SK-N-SH (cell line): ENCODE measurements around the gene KRTAP1-3. TPM values are rescaled to one million over a fixed set of nuclear protein-coding genes. Genes with fewer than 3 reads are reported as not detected.

Source experiments
- CTCF ChIA-PET: fragments of 300-600, 350-600 bp; formaldehyde crosslinking; extraction: SDS; loops from one replicate; lab custom pipeline; 2021; lab: Yijun Ruan, JAX
- POLR2A ChIA-PET: fragments of 350-600 bp; sonication (Branson Sonifier 250); formaldehyde crosslinking; extraction: SDS; loops from one replicate; lab custom pipeline; 2020; ENCODE audit warnings: antibody characterized with exemption, inconsistent platforms; lab: Yijun Ruan, JAX
- DNase-seq: peaks from one replicate; pipeline ENCODE4 v3.0.0; 2012
- H2AFZ ChIP-seq: fragments of 200-600 bp; sonication (generic); 2 replicates; pipeline ENCODE4 v1.8.1; 2016; ENCODE audit warnings: antibody characterized with exemption, mild to moderate bottlenecking, low read depth
- H3F3A ChIP-seq: fragments of 200-600 bp; sonication (generic); replicated peaks from 2 replicates; pipeline ENCODE3; 2016; ENCODE audit warnings: antibody characterized with exemption, mild to moderate bottlenecking; ENCODE audit not compliant: insufficient read depth
- H3K27ac ChIP-seq, 2 experiments: fragments of 200-500 bp in 1 of 2; fragments of 200-600 bp in 1 of 2; sonication (Bioruptor generic) in 1 of 2; sonication (generic), shearing (Covaris generic) in 1 of 2; 2 replicates each; pipeline versions ENCODE4 v1.5.1 to v1.6.1; 2014 to 2016; ENCODE audit warnings: low read depth in 2 of 2, inconsistent platforms in 1 of 2, low read length in 1 of 2, mild to moderate bottlenecking in 1 of 2, mixed read lengths in 1 of 2
- H3K27me3 ChIP-seq: fragments of 200-600 bp; sonication (generic), shearing (Covaris generic); 2 replicates; pipeline ENCODE4 v1.6.1; 2016; ENCODE audit warnings: mixed run types; ENCODE audit not compliant: insufficient read depth
- H3K36me3 ChIP-seq, 2 experiments: fragments of 200-500 bp in 1 of 2; fragments of 200-600 bp in 1 of 2; sonication (Bioruptor generic) in 1 of 2; sonication (generic) in 1 of 2; replicated peaks in 1 of 2; 2 replicates each; pipeline versions ENCODE3 to v1.5.1; 2014 to 2016; ENCODE audit warnings: low read length in 1 of 2, mild to moderate bottlenecking in 1 of 2; ENCODE audit not compliant: insufficient read depth in 2 of 2, control insufficient read depth in 1 of 2
- H3K4me1 ChIP-seq, 2 experiments: fragments of 200-500 bp in 1 of 2; fragments of 200-600 bp in 1 of 2; sonication (Bioruptor generic) in 1 of 2; sonication (generic), shearing (Covaris generic) in 1 of 2; 2 replicates each; pipeline versions ENCODE4 v1.5.1 to v1.6.1; 2014 to 2016; ENCODE audit warnings: low read depth in 1 of 2, low read length in 1 of 2, mixed run types in 1 of 2; ENCODE audit not compliant: insufficient read depth in 2 of 2, control insufficient read depth in 1 of 2
- H3K4me2 ChIP-seq: fragments of 200-600 bp; sonication (generic), shearing (Covaris generic); 2 replicates; pipeline ENCODE4 v1.6.1; 2017; ENCODE audit warnings: mixed run types
- H3K4me3 ChIP-seq, 2 experiments: fragments of 200-500 bp in 1 of 2; fragments of 200-600 bp in 1 of 2; sonication (Bioruptor generic) in 1 of 2; sonication (generic), shearing (Covaris generic) in 1 of 2; 2 replicates each; pipeline versions ENCODE4 v1.5.1 to v1.8.1; 2014 to 2016; ENCODE audit warnings: low read depth in 2 of 2, inconsistent platforms in 1 of 2, low read length in 1 of 2, mild to moderate bottlenecking in 1 of 2, mixed read lengths in 1 of 2, moderate library complexity in 1 of 2
- H3K79me2 ChIP-seq: fragments of 200-600 bp; sonication (generic); 2 replicates; pipeline ENCODE4 v1.8.1; 2017; ENCODE audit warnings: mild to moderate bottlenecking; ENCODE audit not compliant: insufficient read depth
- H3K9ac ChIP-seq: fragments of 200-600 bp; sonication (generic); 2 replicates; pipeline ENCODE4 v1.6.1; 2017; ENCODE audit warnings: mixed run types
- H3K9me2 ChIP-seq: fragments of 200-600 bp; sonication (generic); 2 replicates; pipeline ENCODE4 v1.6.1; 2017; ENCODE audit warnings: mixed run types
- H3K9me3 ChIP-seq: fragments of 200-600 bp; sonication (generic); 2 replicates; pipeline ENCODE4 v1.6.1; 2017; ENCODE audit warnings: mixed run types, mild to moderate bottlenecking, moderate library complexity
- H4K20me1 ChIP-seq: fragments of 200-600 bp; sonication (generic); 2 replicates; pipeline ENCODE4 v1.6.1; 2017; ENCODE audit warnings: mild to moderate bottlenecking, mixed run types; ENCODE audit not compliant: insufficient read depth
- CHD2 ChIP-seq: fragments of 150-350 bp; IDR thresholded peaks from 2 replicates; pipeline ENCODE4 v1.6.1; 2018; ENCODE audit warnings: low read length; ENCODE audit not compliant: partially characterized antibody
- ELF1 ChIP-seq: IDR thresholded peaks from 2 replicates; pipeline ENCODE4 v1.4.0; 2012
- EZH2phosphoT487 ChIP-seq: fragments of 200-600 bp; sonication (generic); IDR thresholded peaks from 2 replicates; pipeline ENCODE4 v1.6.1; 2017; ENCODE audit warnings: low read depth, mixed run types, mild to moderate bottlenecking, antibody characterized with exemption, moderate library complexity, borderline replicate concordance
- FOSL2 ChIP-seq: IDR thresholded peaks from 2 replicates; pipeline ENCODE4 v1.4.0; 2012; ENCODE audit warnings: low read depth, mild to moderate bottlenecking, moderate library complexity, borderline replicate concordance
- FOXJ3 ChIP-seq: sonication (generic); formaldehyde crosslinking; IDR thresholded peaks from 2 replicates; pipeline ENCODE4 v1.5.1; 2020; ENCODE audit warnings: mild to moderate bottlenecking, missing genetic modification reagents
- FOXM1 ChIP-seq: IDR thresholded peaks from 2 replicates; pipeline ENCODE4 v1.4.0; 2012; ENCODE audit warnings: low read depth, mild to moderate bottlenecking
- GABPA ChIP-seq: IDR thresholded peaks from 2 replicates; pipeline ENCODE4 v1.4.0; 2012; ENCODE audit warnings: low read depth, mild to moderate bottlenecking
- GATA2 ChIP-seq: sonication (generic); formaldehyde crosslinking; IDR thresholded peaks from 2 replicates; pipeline ENCODE4 v1.5.0; 2020; ENCODE audit warnings: mild to moderate bottlenecking, missing genetic modification reagents
- JUND ChIP-seq: IDR thresholded peaks from 2 replicates; pipeline ENCODE4 v1.4.0; 2012
- NFIC ChIP-seq: IDR thresholded peaks from 2 replicates; pipeline ENCODE4 v1.4.0; 2012; ENCODE audit warnings: borderline replicate concordance
- NRF1 ChIP-seq: IDR thresholded peaks from 2 replicates; pipeline ENCODE4 v1.6.1; 2012; ENCODE audit warnings: low read depth, mild to moderate bottlenecking, low read length
- POLR2AphosphoS5 ChIP-seq: IDR thresholded peaks from 2 replicates; pipeline ENCODE4 v1.6.1; 2012; ENCODE audit warnings: low read depth, low read length
- RFX5 ChIP-seq: IDR thresholded peaks from 2 replicates; pipeline ENCODE4 v1.6.1; 2012; ENCODE audit warnings: mild to moderate bottlenecking, improper control_type of control experiment, low read length
- SIN3A ChIP-seq: IDR thresholded peaks from 2 replicates; pipeline ENCODE4 v1.6.1; 2012; ENCODE audit warnings: low read depth, mild to moderate bottlenecking, low read length, moderate library complexity, borderline replicate concordance
- SMC3 ChIP-seq: IDR thresholded peaks from 2 replicates; pipeline ENCODE4 v1.6.1; 2012; ENCODE audit warnings: low read depth, low read length, improper control_type of control experiment
- TCF12 ChIP-seq: IDR thresholded peaks from 2 replicates; pipeline ENCODE4 v1.4.0; 2012
- YY1 ChIP-seq: IDR thresholded peaks from 2 replicates; pipeline ENCODE4 v1.4.0; 2012; ENCODE audit warnings: low read depth, mild to moderate bottlenecking
- WGBS: methylation state at CpG from one replicate; pipeline ENCODE4 v1.1.6; 2017; ENCODE audit warnings: low lambda C conversion rate; 5-methylcytosine and 5-hydroxymethylcytosine counted together
- polyA plus RNA-seq, 3 experiments: library from polyadenylated mRNA; depleted of rRNA; stranded (reverse); fragments of >200 nt; gene quantifications; 2 replicates each; pipeline ENCODE4 v1.2.3, GENCODE V29; 2012
- TF ChIP-seq, protein P1 (sequence below): fragments of 150-350 bp; IDR thresholded peaks from 2 replicates; pipeline ENCODE4 v1.6.1; 2016; ENCODE audit warnings: mild to moderate bottlenecking, low read depth, low read length
- TF ChIP-seq, protein P2 (sequence below): IDR thresholded peaks from 2 replicates; pipeline ENCODE4; 2012
- TF ChIP-seq, protein P3 (sequence below): fragments of 150-350 bp; IDR thresholded peaks from 2 replicates; pipeline ENCODE4 v1.6.1; 2017; ENCODE audit warnings: antibody characterized with exemption, low read length, low read depth, borderline replicate concordance
- TF ChIP-seq, protein P4 (sequence below): fragments of 200-600 bp; sonication (generic); IDR thresholded peaks from 2 replicates; pipeline ENCODE4 v1.6.1; 2017; ENCODE audit warnings: antibody characterized with exemption, mild to moderate bottlenecking, moderate library complexity

Gene KRTAP1-3
- polyA plus RNA-seq, 1 of the 3 experiments (the other 2 are of a cell fraction): not detected

DNA sequence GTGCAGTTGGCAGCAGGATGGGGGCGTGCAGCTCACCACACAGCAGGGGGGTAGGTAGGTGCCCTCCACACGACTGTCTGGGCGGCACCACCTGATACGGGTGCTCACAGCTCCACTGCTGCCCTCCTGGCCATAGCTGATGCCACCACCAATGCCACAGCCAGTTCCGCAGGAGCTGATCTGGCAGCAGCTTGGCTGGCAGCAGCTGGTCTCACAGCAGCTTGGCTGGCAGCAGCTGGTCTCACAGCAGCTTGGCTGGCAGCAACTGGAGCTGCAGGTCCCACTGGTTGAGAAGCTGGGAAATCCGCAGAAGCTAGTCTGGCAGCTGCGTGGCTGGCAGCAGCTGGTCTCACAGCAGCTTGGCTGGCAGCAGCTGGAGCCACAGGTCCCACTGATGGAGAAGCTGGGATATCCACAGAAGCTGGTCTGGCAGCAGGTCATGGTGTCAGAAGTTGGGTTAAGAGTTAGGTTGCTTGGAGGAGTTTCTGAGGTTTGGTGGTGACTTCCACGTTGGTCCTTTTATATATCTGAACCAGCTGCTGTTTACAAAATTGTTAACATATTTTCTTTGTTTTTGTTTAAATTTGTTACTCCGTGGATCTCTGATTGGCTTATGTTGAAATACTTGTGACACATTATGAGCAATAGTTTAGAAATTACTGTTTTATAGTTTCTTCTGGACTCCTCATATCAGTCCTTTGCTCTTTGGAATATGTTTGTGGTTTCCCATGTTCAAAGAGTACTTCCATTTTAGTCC, 7.8 kb downstream of the KRTAP1-3 start, which contains the start of gene KRTAP1-5:
Gene KRTAP1-5, minus strand, starts transcription at position 494 of the 757 bp plus-strand sequence. Its CDS starts 53 bp downstream, at position 441.
- Histone ChIP-seq H3K27me3 (peaks cover 42% of the 10 kb centered on the region), H4K20me1 (no peaks in the 10 kb centered on the region), H3K9ac (no peak within 1 kb of the TSS), H3K9me2 (no peaks in the 10 kb centered on the region), H3K4me1 (no peaks in the 10 kb centered on the region), H3K27ac (no peak within 1 kb of the TSS)
- TF ChIP-seq FOSL2: no peak
- TF ChIP-seq, protein P1, sequence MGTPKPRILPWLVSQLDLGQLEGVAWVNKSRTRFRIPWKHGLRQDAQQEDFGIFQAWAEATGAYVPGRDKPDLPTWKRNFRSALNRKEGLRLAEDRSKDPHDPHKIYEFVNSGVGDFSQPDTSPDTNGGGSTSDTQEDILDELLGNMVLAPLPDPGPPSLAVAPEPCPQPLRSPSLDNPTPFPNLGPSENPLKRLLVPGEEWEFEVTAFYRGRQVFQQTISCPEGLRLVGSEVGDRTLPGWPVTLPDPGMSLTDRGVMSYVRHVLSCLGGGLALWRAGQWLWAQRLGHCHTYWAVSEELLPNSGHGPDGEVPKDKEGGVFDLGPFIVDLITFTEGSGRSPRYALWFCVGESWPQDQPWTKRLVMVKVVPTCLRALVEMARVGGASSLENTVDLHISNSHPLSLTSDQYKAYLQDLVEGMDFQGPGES: no peak
- TF ChIP-seq CHD2: no peak
- TF ChIP-seq EZH2phosphoT487: no peak
- no peak for TF ChIP-seq ELF1
- TF ChIP-seq, protein P2, sequence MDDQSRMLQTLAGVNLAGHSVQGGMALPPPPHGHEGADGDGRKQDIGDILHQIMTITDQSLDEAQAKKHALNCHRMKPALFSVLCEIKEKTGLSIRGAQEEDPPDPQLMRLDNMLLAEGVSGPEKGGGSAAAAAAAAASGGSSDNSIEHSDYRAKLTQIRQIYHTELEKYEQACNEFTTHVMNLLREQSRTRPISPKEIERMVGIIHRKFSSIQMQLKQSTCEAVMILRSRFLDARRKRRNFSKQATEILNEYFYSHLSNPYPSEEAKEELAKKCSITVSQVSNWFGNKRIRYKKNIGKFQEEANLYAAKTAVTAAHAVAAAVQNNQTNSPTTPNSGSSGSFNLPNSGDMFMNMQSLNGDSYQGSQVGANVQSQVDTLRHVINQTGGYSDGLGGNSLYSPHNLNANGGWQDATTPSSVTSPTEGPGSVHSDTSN: no peak
- no peak for TF ChIP-seq NRF1
- TF ChIP-seq FOXJ3 (CRISPR knock-in tag): no peak
- TF ChIP-seq SMC3: no peak
- TF ChIP-seq, all 33 proteins: peak for 0
- Histone ChIP-seq H3F3A (no peaks in the 10 kb centered on the region), H2AFZ (no peak within 1 kb of the TSS), H3K36me3 (no peaks in the 10 kb centered on the region), H3K4me2 (no peak within 1 kb of the TSS), H3K4me3 (no peak within 1 kb of the TSS), H3K9me3 (no peaks in the 10 kb centered on the region), H3K79me2 (no peaks in the 10 kb centered on the region)
- ChIA-PET POLR2A (no interaction called here), CTCF (no interaction called here)
- 1% methylated on average over 2 of the region's 9 CpGs for WGBS
- DNase-seq: no peak

DNA sequence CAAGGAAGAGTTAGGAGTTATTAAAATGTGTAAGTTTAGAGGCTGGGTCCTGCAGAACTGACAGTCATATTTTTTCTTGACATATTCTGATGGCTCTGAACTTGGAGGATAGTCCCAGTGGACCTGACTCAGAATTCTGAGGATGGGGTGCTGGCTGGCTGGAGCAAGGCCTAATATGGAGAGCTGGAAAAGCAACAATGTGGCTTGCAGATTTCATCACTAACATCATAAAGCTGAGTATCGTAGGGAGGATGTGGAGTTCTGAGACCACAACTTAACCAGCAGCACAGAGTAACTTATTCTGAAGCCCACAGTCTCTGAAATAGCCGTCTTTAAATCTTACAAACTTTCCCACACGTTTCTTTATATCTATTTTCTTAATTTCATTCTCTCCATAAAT, 10.0 kb downstream of the KRTAP1-3 start:
- Histone ChIP-seq H3K79me2 (no peaks in the 10 kb centered on the region), H3K9me2 (no peaks in the 10 kb centered on the region), H3K4me3 (no peak overlapping the region), H3K4me2 (no peak overlapping the region), H3F3A (no peaks in the 10 kb centered on the region), H3K27me3 (peaks cover 39% of the 10 kb centered on the region; the same call in 1 of the 2 replicates), H3K9ac (no peak overlapping the region), H3K27ac (no peak overlapping the region), H3K4me1 (no peaks in the 10 kb centered on the region), H3K9me3 (no peaks in the 10 kb centered on the region), H4K20me1 (no peaks in the 10 kb centered on the region), H3K36me3 (no peaks in the 10 kb centered on the region), H2AFZ (no peak overlapping the region)
- WGBS: 7% methylated on average over 3 of the region's 3 CpGs
- CTCF ChIA-PET: no interaction called here
- DNase-seq: no peak
- POLR2A ChIA-PET: no interaction called here
- no peak for TF ChIP-seq FOXJ3 (CRISPR knock-in tag)
- no peak for TF ChIP-seq ELF1
- TF ChIP-seq SIN3A: no peak
- TF ChIP-seq GABPA: no peak
- TF ChIP-seq, protein P3, sequence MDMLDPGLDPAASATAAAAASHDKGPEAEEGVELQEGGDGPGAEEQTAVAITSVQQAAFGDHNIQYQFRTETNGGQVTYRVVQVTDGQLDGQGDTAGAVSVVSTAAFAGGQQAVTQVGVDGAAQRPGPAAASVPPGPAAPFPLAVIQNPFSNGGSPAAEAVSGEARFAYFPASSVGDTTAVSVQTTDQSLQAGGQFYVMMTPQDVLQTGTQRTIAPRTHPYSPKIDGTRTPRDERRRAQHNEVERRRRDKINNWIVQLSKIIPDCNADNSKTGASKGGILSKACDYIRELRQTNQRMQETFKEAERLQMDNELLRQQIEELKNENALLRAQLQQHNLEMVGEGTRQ: no peak
- no peak for TF ChIP-seq TCF12
- TF ChIP-seq, protein P4, sequence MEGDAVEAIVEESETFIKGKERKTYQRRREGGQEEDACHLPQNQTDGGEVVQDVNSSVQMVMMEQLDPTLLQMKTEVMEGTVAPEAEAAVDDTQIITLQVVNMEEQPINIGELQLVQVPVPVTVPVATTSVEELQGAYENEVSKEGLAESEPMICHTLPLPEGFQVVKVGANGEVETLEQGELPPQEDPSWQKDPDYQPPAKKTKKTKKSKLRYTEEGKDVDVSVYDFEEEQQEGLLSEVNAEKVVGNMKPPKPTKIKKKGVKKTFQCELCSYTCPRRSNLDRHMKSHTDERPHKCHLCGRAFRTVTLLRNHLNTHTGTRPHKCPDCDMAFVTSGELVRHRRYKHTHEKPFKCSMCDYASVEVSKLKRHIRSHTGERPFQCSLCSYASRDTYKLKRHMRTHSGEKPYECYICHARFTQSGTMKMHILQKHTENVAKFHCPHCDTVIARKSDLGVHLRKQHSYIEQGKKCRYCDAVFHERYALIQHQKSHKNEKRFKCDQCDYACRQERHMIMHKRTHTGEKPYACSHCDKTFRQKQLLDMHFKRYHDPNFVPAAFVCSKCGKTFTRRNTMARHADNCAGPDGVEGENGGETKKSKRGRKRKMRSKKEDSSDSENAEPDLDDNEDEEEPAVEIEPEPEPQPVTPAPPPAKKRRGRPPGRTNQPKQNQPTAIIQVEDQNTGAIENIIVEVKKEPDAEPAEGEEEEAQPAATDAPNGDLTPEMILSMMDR: no peak
- TF ChIP-seq FOXM1: no peak
- TF ChIP-seq RFX5: no peak
- TF ChIP-seq YY1: no peak
- no peak for TF ChIP-seq POLR2AphosphoS5
- TF ChIP-seq NRF1: no peak
- no peak for TF ChIP-seq JUND
- TF ChIP-seq GATA2 (CRISPR knock-in tag): no peak
- no peak for TF ChIP-seq NFIC
- TF ChIP-seq, protein P2: no peak
